Stimulated activated CD4-positive, alpha-beta T cell treated with anti-CD3 and anti-CD28 coated beads, TNF-alpha, amount 100 ng/mL, for 1 hour (primary cell): Measurements from ENCODE around the gene FOXO1.

Experiments used
- DNase-seq, 3 donors: peaks; one replicate each; pipeline ENCODE4 v3.0.0-alpha.2; 2020; ENCODE audit warnings: low read depth in 3 of 3, low spot score in 1 of 3

The FOXO1 gene

DNA sequence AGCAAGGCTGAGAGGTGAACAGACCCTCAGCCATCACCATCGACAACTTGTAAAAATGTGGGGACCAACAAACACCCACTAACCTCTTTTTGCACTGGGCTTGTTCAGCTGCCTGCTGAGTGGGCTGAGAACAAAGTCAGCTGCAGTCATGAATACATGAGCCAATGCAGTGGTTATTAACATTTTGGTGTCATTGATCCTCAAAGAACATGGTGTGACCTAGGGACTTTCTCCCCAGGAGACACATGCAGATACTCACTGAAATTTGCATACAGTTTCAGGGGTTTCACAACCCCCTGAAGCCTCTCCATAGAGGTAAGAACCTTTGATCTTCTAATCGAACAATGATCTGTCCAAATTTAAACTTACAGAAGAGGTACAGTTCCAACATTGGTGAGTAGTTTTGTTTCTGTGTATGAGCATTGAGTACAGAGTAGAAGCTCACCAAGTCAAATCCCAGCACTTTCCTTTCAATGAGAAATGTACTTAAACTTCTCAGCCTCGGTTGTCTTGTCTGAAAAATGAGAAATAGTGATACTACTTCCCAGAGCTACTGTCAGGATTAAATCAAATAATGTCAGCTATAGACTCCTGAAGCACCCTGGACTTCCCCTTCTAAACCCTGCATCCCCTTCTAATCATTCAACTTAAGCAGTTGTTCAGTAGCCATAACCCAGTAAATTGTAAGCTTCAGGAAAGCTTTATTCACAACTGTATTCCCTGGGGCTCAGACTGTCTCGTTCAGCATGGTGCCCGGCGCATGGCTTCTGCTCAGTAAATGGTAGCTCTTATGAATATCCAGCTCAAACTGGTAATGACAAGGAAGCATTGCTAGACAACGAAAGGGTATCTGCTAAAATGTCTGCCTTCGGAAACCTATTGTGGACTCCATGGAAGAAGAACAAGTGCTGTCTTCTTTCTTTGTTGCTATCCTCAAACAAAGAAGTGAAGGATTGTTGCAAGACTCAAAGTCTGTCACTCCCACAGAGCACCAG is 148.7 kb downstream of the FOXO1 start:
- no peak for DNase-seq

- no peak for DNase-seq
Measured at GRCh38 chr13:40515702-40516101, 150.7 kb downstream of the FOXO1 start.

GRCh38 chr13:40514802-40515201 is 151.6 kb downstream of the FOXO1 start:
- DNase-seq = no peak

- DNase-seq = no peak
Measured at GRCh38 chr13:40509876-40510275, 156.6 kb downstream of the FOXO1 start.

GRCh38 chr13:40508767-40509342 is 157.6 kb downstream of the FOXO1 start:
- no peak for DNase-seq

DNA sequence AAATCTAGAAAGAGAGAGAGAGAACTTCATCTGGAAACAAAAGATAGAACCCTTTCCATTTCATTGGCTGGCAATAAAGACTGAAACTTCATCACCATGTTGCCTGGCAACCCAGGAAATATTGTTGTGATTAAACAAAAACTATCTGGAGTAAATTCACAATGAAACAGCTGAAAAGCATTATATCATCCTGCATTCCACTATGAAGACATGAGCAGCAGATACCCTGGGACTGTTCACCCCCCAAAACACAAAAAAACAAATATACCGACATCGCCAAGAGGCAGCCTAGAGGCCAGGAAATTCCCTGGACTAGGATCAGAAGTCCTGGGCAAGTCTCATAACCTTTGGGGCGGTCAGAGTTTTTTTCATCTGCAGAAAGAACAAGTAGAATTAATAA is 158.3 kb downstream of the FOXO1 start:
- DNase-seq = no peak

DNA sequence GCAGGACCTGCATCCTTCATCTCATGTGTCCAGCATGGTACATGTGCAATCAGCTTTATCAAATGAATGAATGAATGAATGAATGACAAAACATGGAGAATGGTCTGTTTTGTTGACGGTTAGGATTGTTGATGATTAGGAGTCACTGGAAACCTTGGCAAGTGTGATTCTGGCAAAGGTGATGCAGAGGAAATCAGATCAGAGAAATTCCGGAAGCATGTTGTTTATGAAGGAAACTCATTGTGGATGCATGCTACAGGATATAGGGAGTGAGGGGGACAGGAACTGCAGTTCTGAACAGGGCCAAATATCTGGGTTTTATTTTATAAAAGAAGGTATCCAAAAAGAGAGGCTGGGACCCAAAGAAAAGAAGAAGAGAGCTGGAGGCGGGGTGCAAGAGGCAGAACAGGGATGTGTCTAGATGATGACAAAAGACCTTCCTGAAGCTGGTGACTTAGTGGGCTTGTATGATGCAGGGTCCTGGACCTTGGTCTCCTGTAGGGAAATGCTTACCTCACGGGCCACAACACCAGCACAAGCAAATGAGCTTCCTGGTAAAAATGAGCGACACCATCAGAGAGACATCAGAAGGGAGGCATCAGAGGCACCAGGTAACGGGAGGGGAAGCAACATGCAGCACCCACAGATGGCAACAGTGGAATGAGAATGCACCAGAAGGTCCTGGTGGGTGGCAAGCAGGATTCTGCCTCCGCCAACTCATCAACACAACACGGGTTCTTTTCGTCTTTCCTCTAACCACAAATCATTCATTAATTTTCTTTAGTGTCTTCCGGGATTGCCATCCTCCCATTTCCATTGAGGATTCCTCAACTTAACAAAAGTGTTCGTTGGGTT is 159.6 kb downstream of the FOXO1 start:
- DNase-seq = no peak
